ENCODE results near the gene CCT4. TPM values are rescaled to one million over a fixed set of nuclear protein-coding genes. Genes with fewer than 3 reads are reported as not detected.
"Not testable (repeated sequence)": the region's sequence is repeated elsewhere in the genome, so short reads cannot be mapped to it uniquely, and the experiment has no call there.

The CCT4 gene
- total RNA-seq, 2 experiments from 2014 or later = 363 to 377 TPM

GRCh38 chr2:61866482-61867089 is 21.9 kb downstream of the CCT4 start:
- intact Hi-C loops (cut with micrococcal nuclease); H3K27ac Mint-ChIP-seq: not testable (repeated sequence)
- CTCF ChIA-PET = interaction anchor here (0.6 to 1.0 kb wide), 4 partner anchors 15 to 691 kb away, joined by 3 to 4 read pairs (median 4); no protein-coding TSS in a partner anchor

GRCh38 chr2:61862085-61862484 is 26.4 kb downstream of the CCT4 start:
- no peak overlapping the region for H3K4me3 Mint-ChIP-seq
- intact Hi-C loops (cut with micrococcal nuclease) = no loop called here
- peaks cover 61% of the 10 kb centered on the region for H3K36me3 Mint-ChIP-seq (ENCODE audit: low read depth)
- DNase-seq = no peak
- H3K9me3 Mint-ChIP-seq = no peaks in the 10 kb centered on the region
- H3K4me1 Mint-ChIP-seq (ENCODE audit: low read depth) = peaks cover 4% of the 10 kb centered on the region
- CTCF ChIA-PET = no interaction called here
- H3K27ac Mint-ChIP-seq = no peak overlapping the region
- H3K27me3 Mint-ChIP-seq (ENCODE audit: low read depth) = no peaks in the 10 kb centered on the region

More at GRCh38 chr2:61866482-61867089, 21.9 kb downstream of the CCT4 start:
- not testable (repeated sequence) for H3K9me3 Mint-ChIP-seq; DNase-seq; H3K4me3 Mint-ChIP-seq; H3K27me3 Mint-ChIP-seq (ENCODE audit: low read depth); H3K4me1 Mint-ChIP-seq (ENCODE audit: low read depth)
- peaks cover 61% of the 10 kb centered on the region for H3K36me3 Mint-ChIP-seq (ENCODE audit: low read depth)

GRCh38 chr2:61857224-61857623 is 31.2 kb downstream of the CCT4 start:
- Mint-ChIP-seq H3K9me3 (no peaks in the 10 kb centered on the region), H3K4me3 (no peak overlapping the region), H3K27me3 (ENCODE audit: low read depth) (no peaks in the 10 kb centered on the region), H3K4me1 (ENCODE audit: low read depth) (peaks cover 19% of the 10 kb centered on the region), H3K27ac (no peak overlapping the region), H3K36me3 (ENCODE audit: low read depth) (peaks cover 27% of the 10 kb centered on the region)
- intact Hi-C loops (cut with micrococcal nuclease) = loop anchor here (10.0 kb wide), 1 partner anchor 848 kb away; the partner anchor contains the start of gene EHBP1
- CTCF ChIA-PET = interaction anchor here (0.6 kb wide), 1 partner anchor 13 kb away, joined by 3 read pairs; no protein-coding TSS in a partner anchor
- DNase-seq = no peak

GRCh38 chr2:61855318-61855613 is 33.2 kb downstream of the CCT4 start:
- peak overlapping the region; percentile 93 for H3K4me3 Mint-ChIP-seq
- peaks cover 19% of the 10 kb centered on the region for H3K36me3 Mint-ChIP-seq (ENCODE audit: low read depth)
- H3K9me3 Mint-ChIP-seq = no peaks in the 10 kb centered on the region
- H3K27me3 Mint-ChIP-seq (ENCODE audit: low read depth) = no peaks in the 10 kb centered on the region
- peak overlapping the region; percentile 91 for H3K27ac Mint-ChIP-seq
- intact Hi-C loops (cut with micrococcal nuclease) = loop anchor here (2.0 to 10.0 kb wide), 3 partner anchors 450 to 850 kb away; partner anchors contain the start of gene EHBP1
- DNase-seq = no peak
- CTCF ChIA-PET = no interaction called here
- peaks cover 17% of the 10 kb centered on the region for H3K4me1 Mint-ChIP-seq (ENCODE audit: low read depth)

- no peaks in the 10 kb centered on the region for H3K27me3 Mint-ChIP-seq (ENCODE audit: low read depth)
- H3K27ac Mint-ChIP-seq = peak overlapping the region; percentile 91
- peak; percentile 95 for DNase-seq
- intact Hi-C loops (cut with micrococcal nuclease) = loop anchor here (1.0 to 10.0 kb wide), 16 partner anchors 34 to 1988 kb away; partner anchors contain the start of genes CCT4, COMMD1, EHBP1 and MDH1
- peaks cover 15% of the 10 kb centered on the region for H3K36me3 Mint-ChIP-seq (ENCODE audit: low read depth)
- H3K4me3 Mint-ChIP-seq = peak overlapping the region; percentile 93
- peaks cover 17% of the 10 kb centered on the region for H3K4me1 Mint-ChIP-seq (ENCODE audit: low read depth)
- no peaks in the 10 kb centered on the region for H3K9me3 Mint-ChIP-seq
- CTCF ChIA-PET = no interaction called here
Observed at GRCh38 chr2:61854564-61855317, 33.7 kb downstream of the CCT4 start.

GRCh38 chr2:61853847-61854563 is 34.5 kb downstream of the CCT4 start, which contains the start of gene FAM161A:
Gene FAM161A, minus strand, starts transcription at chr2:61854060. Its CDS starts 19 bp downstream, at chr2:61854041.
- Mint-ChIP-seq H3K27ac (peak within 1 kb of the TSS; percentile 91), H3K4me3 (peak within 1 kb of the TSS; percentile 93)
- CTCF ChIA-PET = no interaction called here

GRCh38 chr2:61853086-61853846 is 35.2 kb downstream of the CCT4 start:
- DNase-seq = no peak
- peak overlapping the region; percentile 91 for H3K27ac Mint-ChIP-seq
- no peaks in the 10 kb centered on the region for H3K9me3 Mint-ChIP-seq
- H3K4me3 Mint-ChIP-seq = peak overlapping the region; percentile 93
- H3K36me3 Mint-ChIP-seq (ENCODE audit: low read depth) = peaks cover 5% of the 10 kb centered on the region
- intact Hi-C loops (cut with micrococcal nuclease) = loop anchor here (5.0 to 10.0 kb wide), 4 partner anchors 836 to 1989 kb away; partner anchors contain the start of genes EHBP1, PAPOLG, PEX13 and PUS10
- H3K27me3 Mint-ChIP-seq (ENCODE audit: low read depth) = no peaks in the 10 kb centered on the region
- H3K4me1 Mint-ChIP-seq (ENCODE audit: low read depth) = peaks cover 17% of the 10 kb centered on the region
- CTCF ChIA-PET = no interaction called here

More at GRCh38 chr2:61853847-61854563, 34.5 kb downstream of the CCT4 start, which contains the start of gene FAM161A:
- DNase-seq = peak; percentile 83
- Mint-ChIP-seq H3K4me1 (ENCODE audit: low read depth) (peaks cover 17% of the 10 kb centered on the region), H3K9me3 (no peaks in the 10 kb centered on the region), H3K27me3 (ENCODE audit: low read depth) (no peaks in the 10 kb centered on the region), H3K36me3 (ENCODE audit: low read depth) (peaks cover 11% of the 10 kb centered on the region)
- intact Hi-C loops (cut with micrococcal nuclease) = loop anchor here (1.0 to 10.0 kb wide), 16 partner anchors 34 to 1988 kb away; partner anchors contain the start of genes CCT4, COMMD1, EHBP1 and MDH1

GRCh38 chr2:61851270-61851669 is 37.2 kb downstream of the CCT4 start:
- H3K27ac Mint-ChIP-seq; H3K36me3 Mint-ChIP-seq (ENCODE audit: low read depth); H3K4me3 Mint-ChIP-seq; H3K9me3 Mint-ChIP-seq; H3K27me3 Mint-ChIP-seq (ENCODE audit: low read depth); DNase-seq; CTCF ChIA-PET: not testable (repeated sequence)
- intact Hi-C loops (cut with micrococcal nuclease) = loop anchor here (5.0 to 10.0 kb wide), 4 partner anchors 834 to 1991 kb away; partner anchors contain the start of genes EHBP1, PAPOLG, PEX13 and PUS10
- peaks cover 13% of the 10 kb centered on the region for H3K4me1 Mint-ChIP-seq (ENCODE audit: low read depth)

GRCh38 chr2:61845320-61845719 is 43.1 kb downstream of the CCT4 start:
- Mint-ChIP-seq H3K27me3 (ENCODE audit: low read depth) (no peaks in the 10 kb centered on the region), H3K27ac (no peak overlapping the region), H3K4me1 (ENCODE audit: low read depth) (no peaks in the 10 kb centered on the region), H3K36me3 (ENCODE audit: low read depth) (no peaks in the 10 kb centered on the region), H3K9me3 (no peaks in the 10 kb centered on the region), H3K4me3 (no peak overlapping the region)
- intact Hi-C loops (cut with micrococcal nuclease) = no loop called here
- DNase-seq = no peak
- CTCF ChIA-PET = interaction anchor here (0.6 kb wide), 1 partner anchor 413 kb away, joined by 3 read pairs; no protein-coding TSS in a partner anchor

GRCh38 chr2:61841286-61841685 is 47.2 kb downstream of the CCT4 start:
- intact Hi-C loops (cut with micrococcal nuclease) = no loop called here
- no peaks in the 10 kb centered on the region for H3K9me3 Mint-ChIP-seq
- no peak overlapping the region for H3K27ac Mint-ChIP-seq
- CTCF ChIA-PET = interaction anchor here (0.6 kb wide), 1 partner anchor 664 kb away, joined by 3 read pairs; no protein-coding TSS in a partner anchor
- H3K4me3 Mint-ChIP-seq = no peak overlapping the region
- no peak for DNase-seq
- H3K4me1 Mint-ChIP-seq (ENCODE audit: low read depth) = no peaks in the 10 kb centered on the region
- peaks cover 2% of the 10 kb centered on the region for H3K36me3 Mint-ChIP-seq (ENCODE audit: low read depth)
- no peaks in the 10 kb centered on the region for H3K27me3 Mint-ChIP-seq (ENCODE audit: low read depth)

GRCh38 chr2:61834893-61835292 is 53.6 kb downstream of the CCT4 start:
- H3K4me3 Mint-ChIP-seq = no peak overlapping the region
- H3K27me3 Mint-ChIP-seq (ENCODE audit: low read depth) = no peaks in the 10 kb centered on the region

More at GRCh38 chr2:61834893-61835292, 53.6 kb downstream of the CCT4 start:
- DNase-seq = no peak
- Mint-ChIP-seq H3K9me3 (no peaks in the 10 kb centered on the region), H3K4me1 (ENCODE audit: low read depth) (no peaks in the 10 kb centered on the region), H3K27ac (no peak overlapping the region), H3K36me3 (ENCODE audit: low read depth) (peaks cover 9% of the 10 kb centered on the region)
- CTCF ChIA-PET = no interaction called here
- intact Hi-C loops (cut with micrococcal nuclease) = no loop called here

Data from activated naive CD4-positive, alpha-beta T cell treated with anti-CD3 and anti-CD28 coated beads for 36 hours (primary cell).